ENCODE results near the gene ERBB4.

The ERBB4 gene

GRCh38 chr2:211800001-211800400 is 738.6 kb downstream of the ERBB4 start:
- Mint-ChIP-seq H3K4me3 (no peak overlapping the region), H3K4me1 (ENCODE audit: low read depth) (no peaks in the 10 kb centered on the region), H3K9me3 (ENCODE audit: low read depth) (peaks cover 4% of the 10 kb centered on the region), H3K36me3 (no peaks in the 10 kb centered on the region), H3K27ac (no peak overlapping the region), H3K27me3 (no peaks in the 10 kb centered on the region)

DNA sequence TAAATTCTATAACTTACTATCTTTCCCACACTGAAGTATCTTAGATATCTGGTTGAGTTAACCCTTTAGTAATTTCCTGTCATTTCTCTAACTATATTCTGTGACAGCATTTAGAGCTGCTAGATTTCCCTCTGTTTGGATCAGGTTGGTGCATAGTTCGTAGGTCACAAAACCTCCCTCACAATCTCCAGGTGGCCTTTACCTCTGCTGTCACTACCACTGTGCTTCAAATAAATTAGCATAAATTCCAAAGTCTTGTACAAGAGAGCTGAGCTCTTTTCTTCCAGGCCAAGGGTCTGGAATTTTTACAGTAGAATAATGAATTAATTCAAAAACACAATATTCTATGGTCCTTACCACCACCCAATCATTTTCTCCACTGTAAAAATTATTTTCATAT is 739.7 kb downstream of the ERBB4 start:
- Mint-ChIP-seq H3K4me1 (ENCODE audit: low read depth) (no peaks in the 10 kb centered on the region), H3K36me3 (no peaks in the 10 kb centered on the region), H3K4me3 (no peak overlapping the region), H3K27ac (no peak overlapping the region), H3K9me3 (ENCODE audit: low read depth) (peaks cover 4% of the 10 kb centered on the region), H3K27me3 (no peaks in the 10 kb centered on the region)

- Mint-ChIP-seq H3K9me3 (ENCODE audit: low read depth) (peaks cover 3% of the 10 kb centered on the region), H3K27ac (no peak overlapping the region), H3K4me3 (no peak overlapping the region), H3K27me3 (no peaks in the 10 kb centered on the region), H3K36me3 (no peaks in the 10 kb centered on the region), H3K4me1 (ENCODE audit: low read depth) (no peaks in the 10 kb centered on the region)
These were observed 744.9 kb downstream of the ERBB4 start for GRCh38 chr2:211793690-211794089.

- Mint-ChIP-seq H3K4me3 (no peak overlapping the region), H3K27me3 (no peaks in the 10 kb centered on the region), H3K9me3 (ENCODE audit: low read depth) (peaks cover 3% of the 10 kb centered on the region), H3K4me1 (ENCODE audit: low read depth) (no peaks in the 10 kb centered on the region), H3K36me3 (no peaks in the 10 kb centered on the region), H3K27ac (no peak overlapping the region)
These were observed 748.6 kb downstream of the ERBB4 start for GRCh38 chr2:211789982-211790381.

- no peak overlapping the region for H3K4me3 Mint-ChIP-seq
- no peaks in the 10 kb centered on the region for H3K36me3 Mint-ChIP-seq
- no peaks in the 10 kb centered on the region for H3K27me3 Mint-ChIP-seq
- H3K27ac Mint-ChIP-seq = no peak overlapping the region
- no peaks in the 10 kb centered on the region for H3K9me3 Mint-ChIP-seq (ENCODE audit: low read depth)
- H3K4me1 Mint-ChIP-seq (ENCODE audit: low read depth) = no peaks in the 10 kb centered on the region
These were observed 771.9 kb downstream of the ERBB4 start for GRCh38 chr2:211766689-211767088.

- H3K4me3 Mint-ChIP-seq = no peak overlapping the region
- H3K27me3 Mint-ChIP-seq = no peaks in the 10 kb centered on the region
- no peak overlapping the region for H3K27ac Mint-ChIP-seq
- no peaks in the 10 kb centered on the region for H3K4me1 Mint-ChIP-seq (ENCODE audit: low read depth)
- H3K9me3 Mint-ChIP-seq (ENCODE audit: low read depth) = no peaks in the 10 kb centered on the region
- H3K36me3 Mint-ChIP-seq = no peaks in the 10 kb centered on the region
These were observed 776.1 kb downstream of the ERBB4 start for GRCh38 chr2:211762479-211762878.

DNA sequence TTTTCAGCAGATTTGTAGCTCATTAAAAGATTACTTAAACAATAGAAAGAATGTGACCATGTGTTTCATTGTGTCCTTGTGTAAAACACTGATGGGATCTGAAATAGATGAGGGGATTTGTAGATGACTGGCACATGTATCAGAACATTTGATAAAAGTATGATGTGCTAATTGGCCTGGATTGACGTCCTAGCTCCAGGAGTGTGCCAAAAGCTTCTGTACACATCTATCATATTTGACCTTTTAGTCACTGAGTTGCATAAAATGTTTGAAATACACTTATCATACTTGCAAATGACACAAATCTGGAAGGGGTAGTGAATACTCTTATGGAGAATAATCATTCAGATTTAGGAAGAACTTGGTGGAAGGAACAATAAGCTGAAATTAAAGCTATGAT is 778.5 kb downstream of the ERBB4 start:
- no peak overlapping the region for H3K4me3 Mint-ChIP-seq
- no peak overlapping the region for H3K27ac Mint-ChIP-seq
- H3K27me3 Mint-ChIP-seq = peaks cover 2% of the 10 kb centered on the region
- H3K4me1 Mint-ChIP-seq (ENCODE audit: low read depth) = no peaks in the 10 kb centered on the region
- H3K9me3 Mint-ChIP-seq (ENCODE audit: low read depth) = no peaks in the 10 kb centered on the region
- no peaks in the 10 kb centered on the region for H3K36me3 Mint-ChIP-seq

DNA sequence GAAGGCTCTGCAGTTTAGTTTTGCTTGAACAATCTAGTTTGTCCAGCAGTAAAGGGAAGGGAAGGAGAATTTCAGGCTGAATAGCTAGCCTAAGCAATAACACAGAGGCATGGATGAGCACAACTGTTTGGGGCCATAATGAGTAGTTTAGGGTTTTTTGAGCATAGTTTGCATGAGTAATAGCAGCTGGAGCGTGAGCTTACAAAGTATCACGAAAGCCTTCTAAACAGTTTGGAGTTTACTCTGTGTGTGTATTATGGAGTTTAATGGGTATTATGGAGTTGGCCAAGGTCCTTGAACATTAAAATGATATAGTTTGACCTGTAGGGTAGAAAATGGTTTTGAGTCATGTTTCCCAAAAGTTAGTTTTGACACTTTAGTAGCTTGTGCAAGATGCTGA is 782.3 kb downstream of the ERBB4 start:
- H3K4me3 Mint-ChIP-seq = no peak overlapping the region
- no peaks in the 10 kb centered on the region for H3K36me3 Mint-ChIP-seq
- H3K9me3 Mint-ChIP-seq (ENCODE audit: low read depth) = no peaks in the 10 kb centered on the region
- peaks cover 2% of the 10 kb centered on the region for H3K27me3 Mint-ChIP-seq
- no peaks in the 10 kb centered on the region for H3K4me1 Mint-ChIP-seq (ENCODE audit: low read depth)
- no peak overlapping the region for H3K27ac Mint-ChIP-seq

DNA sequence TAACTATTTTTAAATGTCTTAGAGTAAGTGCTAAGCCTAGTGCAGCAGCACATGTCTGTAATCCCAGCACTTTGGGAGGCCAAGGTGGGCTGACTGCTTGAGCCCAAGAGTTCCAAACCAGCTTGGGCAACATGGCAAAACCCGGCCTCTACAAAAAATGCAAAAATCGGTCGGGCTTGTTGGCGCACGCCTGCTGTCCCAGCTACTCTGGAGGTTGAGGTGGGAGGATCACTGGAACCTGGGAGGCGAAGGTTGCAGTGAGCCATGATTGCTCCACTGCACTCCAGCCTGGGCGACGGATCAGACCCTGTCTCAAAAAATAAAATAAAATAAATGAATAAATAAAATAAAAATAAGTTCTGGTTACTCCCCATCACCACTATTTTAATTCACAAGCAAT is 783.4 kb downstream of the ERBB4 start:
- H3K4me1 Mint-ChIP-seq (ENCODE audit: low read depth) = no peaks in the 10 kb centered on the region
- peaks cover 2% of the 10 kb centered on the region for H3K27me3 Mint-ChIP-seq
- H3K27ac Mint-ChIP-seq = no peak overlapping the region
- no peaks in the 10 kb centered on the region for H3K9me3 Mint-ChIP-seq (ENCODE audit: low read depth)
- H3K4me3 Mint-ChIP-seq = no peak overlapping the region
- H3K36me3 Mint-ChIP-seq = no peaks in the 10 kb centered on the region

DNA sequence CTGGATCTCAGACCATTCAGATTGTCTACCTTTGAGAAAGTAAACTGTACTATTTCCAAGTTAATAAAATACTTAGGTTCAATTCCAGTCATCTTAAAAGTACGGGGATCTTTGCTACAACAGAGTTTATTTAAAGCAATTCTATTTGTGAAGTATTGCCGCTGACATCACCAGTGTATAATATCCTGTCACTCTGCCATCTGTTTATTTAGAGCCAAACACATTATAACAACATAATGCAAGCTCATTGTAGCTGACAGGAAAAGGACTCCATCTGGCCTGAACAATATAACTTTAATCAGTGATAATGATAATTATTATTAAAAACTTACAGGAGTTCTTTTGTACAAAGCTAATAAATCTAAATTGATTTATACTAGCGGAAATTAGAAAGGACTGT is 786.8 kb downstream of the ERBB4 start:
- no peak overlapping the region for H3K4me3 Mint-ChIP-seq
- no peak overlapping the region for H3K27ac Mint-ChIP-seq
- H3K36me3 Mint-ChIP-seq = no peaks in the 10 kb centered on the region
- peaks cover 2% of the 10 kb centered on the region for H3K27me3 Mint-ChIP-seq
- no peaks in the 10 kb centered on the region for H3K9me3 Mint-ChIP-seq (ENCODE audit: low read depth)
- H3K4me1 Mint-ChIP-seq (ENCODE audit: low read depth) = no peaks in the 10 kb centered on the region

DNA sequence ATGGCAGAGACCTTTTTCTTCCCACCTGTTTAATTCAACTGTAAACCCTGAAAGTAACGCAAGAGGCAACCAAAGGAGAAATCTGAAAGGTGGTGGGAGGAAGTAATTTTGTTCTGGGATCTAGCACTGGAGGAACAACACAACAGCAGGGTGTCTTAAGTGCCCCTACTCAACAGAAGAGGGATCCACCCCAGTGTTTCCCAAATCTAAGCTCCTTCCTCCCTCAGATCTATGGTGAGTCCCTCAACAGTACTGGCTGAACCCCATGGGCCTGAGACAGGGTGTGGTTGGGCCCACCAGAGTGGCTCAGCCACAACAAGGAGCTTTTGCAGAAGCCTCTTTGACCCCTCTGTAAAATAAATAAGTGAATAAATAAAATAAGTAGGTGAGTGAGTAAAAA is 790.3 kb downstream of the ERBB4 start:
- Mint-ChIP-seq H3K9me3 (ENCODE audit: low read depth) (no peaks in the 10 kb centered on the region), H3K27ac (no peak overlapping the region), H3K27me3 (no peaks in the 10 kb centered on the region), H3K4me3 (no peak overlapping the region), H3K36me3 (no peaks in the 10 kb centered on the region), H3K4me1 (ENCODE audit: low read depth) (no peaks in the 10 kb centered on the region)

DNA sequence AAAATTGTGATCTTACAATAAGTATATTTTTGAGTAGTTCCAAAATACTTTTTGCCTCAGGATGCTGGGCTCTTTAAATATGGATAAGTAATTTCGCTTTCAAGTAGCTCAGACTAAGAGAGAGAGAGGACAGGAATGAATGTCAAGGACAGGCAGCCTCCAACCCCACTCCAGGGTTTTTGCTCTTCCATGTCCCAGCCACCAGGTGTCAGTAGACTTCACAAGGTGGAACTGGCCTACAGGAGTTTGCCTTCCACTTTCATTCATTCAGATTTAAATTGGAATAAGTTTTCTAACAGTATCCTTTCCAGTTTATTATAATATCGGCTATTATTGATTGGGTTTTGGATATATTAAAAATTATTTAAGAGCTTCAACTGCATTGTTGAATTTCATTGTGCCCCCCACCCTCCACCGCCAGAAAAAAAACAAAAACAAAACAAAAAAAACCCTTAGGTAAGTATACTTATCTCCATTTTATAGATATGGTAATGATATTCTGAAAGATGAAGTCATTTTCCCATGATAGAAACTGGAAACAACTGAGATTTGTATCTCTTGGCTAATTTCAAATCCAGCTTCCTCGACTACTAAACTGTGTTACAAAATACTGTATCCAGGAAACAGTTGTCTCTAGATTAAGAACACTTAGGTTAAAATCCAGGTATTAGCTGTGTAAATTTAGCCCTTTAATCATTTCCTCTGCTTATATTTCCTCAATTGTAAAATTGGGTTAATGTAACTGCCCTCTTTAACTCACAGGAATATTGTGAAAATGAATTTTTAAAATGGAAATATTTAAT is 793.1 kb downstream of the ERBB4 start:
- no peak overlapping the region for H3K27ac Mint-ChIP-seq
- H3K27me3 Mint-ChIP-seq = no peaks in the 10 kb centered on the region
- H3K9me3 Mint-ChIP-seq (ENCODE audit: low read depth) = no peaks in the 10 kb centered on the region
- no peaks in the 10 kb centered on the region for H3K4me1 Mint-ChIP-seq (ENCODE audit: low read depth)
- no peak overlapping the region for H3K4me3 Mint-ChIP-seq
- H3K36me3 Mint-ChIP-seq = no peaks in the 10 kb centered on the region

GRCh38 chr2:211744379-211744778 is 794.2 kb downstream of the ERBB4 start:
- H3K9me3 Mint-ChIP-seq (ENCODE audit: low read depth) = no peaks in the 10 kb centered on the region
- no peaks in the 10 kb centered on the region for H3K4me1 Mint-ChIP-seq (ENCODE audit: low read depth)
- no peak overlapping the region for H3K4me3 Mint-ChIP-seq
- H3K27ac Mint-ChIP-seq = no peak overlapping the region
- H3K27me3 Mint-ChIP-seq = no peaks in the 10 kb centered on the region
- H3K36me3 Mint-ChIP-seq = no peaks in the 10 kb centered on the region

- Mint-ChIP-seq H3K9me3 (ENCODE audit: low read depth) (no peaks in the 10 kb centered on the region), H3K27ac (no peak overlapping the region), H3K36me3 (no peaks in the 10 kb centered on the region)
These were observed 796.6 kb downstream of the ERBB4 start for GRCh38 chr2:211741966-211742365.

DNA sequence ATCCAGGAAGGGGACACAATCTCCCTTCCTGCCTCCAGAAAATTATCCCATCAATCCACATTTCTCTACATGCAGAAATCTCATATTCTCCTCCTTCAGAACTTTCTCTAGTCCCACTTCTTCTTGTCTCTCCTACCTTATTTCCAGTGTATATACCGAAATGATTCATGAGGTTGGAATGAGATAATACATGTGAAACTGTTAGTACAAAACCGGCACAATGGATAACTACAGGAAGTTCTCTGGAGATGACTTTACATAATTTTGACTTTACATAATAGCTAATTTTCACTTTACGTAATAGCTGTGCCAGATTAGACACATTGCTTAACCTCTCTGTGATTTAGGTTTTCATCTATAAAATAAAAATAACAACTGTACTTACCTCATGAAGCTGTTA is 801.3 kb downstream of the ERBB4 start:
- Mint-ChIP-seq H3K4me1 (ENCODE audit: low read depth) (no peaks in the 10 kb centered on the region), H3K36me3 (no peaks in the 10 kb centered on the region), H3K9me3 (ENCODE audit: low read depth) (no peaks in the 10 kb centered on the region), H3K4me3 (no peak overlapping the region), H3K27ac (no peak overlapping the region), H3K27me3 (no peaks in the 10 kb centered on the region)

More at GRCh38 chr2:211741966-211742365, 796.6 kb downstream of the ERBB4 start:
- no peaks in the 10 kb centered on the region for H3K4me1 Mint-ChIP-seq (ENCODE audit: low read depth)
- no peaks in the 10 kb centered on the region for H3K27me3 Mint-ChIP-seq
- H3K4me3 Mint-ChIP-seq = no peak overlapping the region

GRCh38 chr2:211730215-211730614 is 808.4 kb downstream of the ERBB4 start:
- no peaks in the 10 kb centered on the region for H3K36me3 Mint-ChIP-seq
- no peak overlapping the region for H3K27ac Mint-ChIP-seq
- H3K4me1 Mint-ChIP-seq (ENCODE audit: low read depth) = no peaks in the 10 kb centered on the region
- H3K9me3 Mint-ChIP-seq (ENCODE audit: low read depth) = no peaks in the 10 kb centered on the region
- no peak overlapping the region for H3K4me3 Mint-ChIP-seq
- H3K27me3 Mint-ChIP-seq = no peaks in the 10 kb centered on the region
